ENCODE measurements around the gene CLBA1. TPM values are rescaled to one million over a fixed set of nuclear protein-coding genes. Genes with fewer than 3 reads are reported as not detected.
A peak's percentile ranks its signal among the peaks of the same experiment; 100 is the strongest.

The CLBA1 gene
- total RNA-seq, 3 donors from 2014 or later = 6.0 to 8.4 (median 6.9) TPM

DNA sequence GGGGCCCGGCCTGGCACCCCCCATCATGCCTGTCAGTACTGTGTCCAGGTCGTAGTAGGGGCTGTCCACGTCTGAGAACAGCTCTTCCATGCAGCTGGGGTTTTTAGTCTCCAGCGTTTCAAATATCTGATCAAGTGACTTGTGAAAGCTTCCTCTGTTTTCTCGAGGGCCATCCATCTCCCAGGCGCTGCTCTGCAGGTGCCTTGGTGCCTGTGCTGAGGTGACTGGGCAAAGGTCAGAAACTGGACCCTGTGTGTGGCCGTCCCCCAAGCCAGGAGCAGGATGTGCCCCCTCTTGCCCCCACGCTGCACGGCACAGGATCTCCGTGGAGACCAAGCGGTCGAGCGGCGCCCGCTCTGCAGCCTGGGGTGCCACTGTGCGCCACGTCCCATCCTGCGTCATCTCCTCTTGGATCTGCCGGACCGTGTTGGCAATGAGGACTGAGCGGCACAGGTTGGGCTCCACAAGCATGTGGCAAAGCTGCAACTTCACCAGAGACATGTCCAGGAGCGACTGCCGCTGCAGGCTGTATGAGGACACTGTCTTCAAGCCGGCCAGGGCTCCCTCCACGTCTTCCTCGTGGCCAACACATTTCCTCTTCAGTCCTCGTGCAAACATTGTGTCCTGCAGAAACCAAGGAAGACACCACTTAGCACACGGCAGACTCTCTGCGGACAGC, 25.9 kb downstream of the CLBA1 start:
- intact Hi-C loops (cut with DNase I, micrococcal nuclease) = no loop called here
- Histone ChIP-seq H3K9me3 (no peaks in the 10 kb centered on the region), H3K36me3 (ENCODE audit: low read depth) (no peaks in the 10 kb centered on the region), H3K4me1 (ENCODE audit: low read depth) (peaks cover 5% of the 10 kb centered on the region), H3K4me3 (no peak overlapping the region)
- ATAC-seq (no peak), DNase-seq (peak in 1 of 3 donors; percentile 24)
- TF ChIP-seq, protein P1, sequence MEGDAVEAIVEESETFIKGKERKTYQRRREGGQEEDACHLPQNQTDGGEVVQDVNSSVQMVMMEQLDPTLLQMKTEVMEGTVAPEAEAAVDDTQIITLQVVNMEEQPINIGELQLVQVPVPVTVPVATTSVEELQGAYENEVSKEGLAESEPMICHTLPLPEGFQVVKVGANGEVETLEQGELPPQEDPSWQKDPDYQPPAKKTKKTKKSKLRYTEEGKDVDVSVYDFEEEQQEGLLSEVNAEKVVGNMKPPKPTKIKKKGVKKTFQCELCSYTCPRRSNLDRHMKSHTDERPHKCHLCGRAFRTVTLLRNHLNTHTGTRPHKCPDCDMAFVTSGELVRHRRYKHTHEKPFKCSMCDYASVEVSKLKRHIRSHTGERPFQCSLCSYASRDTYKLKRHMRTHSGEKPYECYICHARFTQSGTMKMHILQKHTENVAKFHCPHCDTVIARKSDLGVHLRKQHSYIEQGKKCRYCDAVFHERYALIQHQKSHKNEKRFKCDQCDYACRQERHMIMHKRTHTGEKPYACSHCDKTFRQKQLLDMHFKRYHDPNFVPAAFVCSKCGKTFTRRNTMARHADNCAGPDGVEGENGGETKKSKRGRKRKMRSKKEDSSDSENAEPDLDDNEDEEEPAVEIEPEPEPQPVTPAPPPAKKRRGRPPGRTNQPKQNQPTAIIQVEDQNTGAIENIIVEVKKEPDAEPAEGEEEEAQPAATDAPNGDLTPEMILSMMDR (IDR thresholded peaks at IDR 0.05) = no peak

DNA sequence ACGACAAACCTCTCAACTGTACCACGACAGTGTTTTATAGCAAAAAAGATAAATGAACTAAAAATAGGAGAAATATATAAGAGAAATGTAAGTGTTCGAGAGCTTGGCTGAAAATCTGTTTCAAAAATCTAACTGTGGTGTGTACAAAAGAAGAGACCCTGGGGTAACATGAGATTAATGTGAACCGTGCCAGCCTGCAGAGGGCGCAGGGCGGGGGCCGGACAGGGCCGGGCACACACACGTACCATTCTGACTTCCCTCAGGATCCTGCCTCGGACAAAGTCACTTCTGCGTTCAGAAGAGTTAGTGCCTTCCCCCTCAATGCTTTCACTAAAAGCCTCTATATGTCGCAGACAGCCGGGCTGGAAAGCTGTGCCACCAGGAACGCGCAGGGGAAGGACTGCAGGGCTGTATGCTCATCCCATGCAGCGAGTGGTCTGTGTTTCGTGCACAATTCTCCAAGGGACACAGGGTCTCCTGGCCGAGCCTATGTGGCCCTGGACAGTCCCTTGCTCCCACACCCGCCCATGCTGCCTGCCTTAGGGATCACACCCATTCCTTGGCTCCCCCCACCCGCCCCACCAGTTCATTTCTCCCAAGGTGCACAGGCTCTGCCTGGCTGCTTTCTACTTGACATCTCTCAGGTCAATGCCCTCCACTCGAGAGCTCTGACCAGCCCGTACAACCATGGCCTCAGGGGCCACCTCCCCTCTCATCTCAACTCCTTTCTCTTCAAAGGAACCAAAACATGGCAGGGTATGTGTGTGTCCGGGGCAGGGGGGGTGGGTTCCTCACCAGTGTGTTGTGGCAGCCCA, 26.8 kb downstream of the CLBA1 start:
- ATAC-seq = peak; percentile 67
- Histone ChIP-seq H3K36me3 (ENCODE audit: low read depth) (no peaks in the 10 kb centered on the region), H3K4me3 (no peak overlapping the region), H3K4me1 (ENCODE audit: low read depth) (peaks cover 6% of the 10 kb centered on the region), H3K9me3 (no peaks in the 10 kb centered on the region)
- TF ChIP-seq, protein P1 (IDR thresholded peaks at IDR 0.05) = no peak
- peak in 2 of 3 donors; percentile 47 to 54 for DNase-seq
- intact Hi-C loops (cut with DNase I, micrococcal nuclease) = no loop called here

DNA sequence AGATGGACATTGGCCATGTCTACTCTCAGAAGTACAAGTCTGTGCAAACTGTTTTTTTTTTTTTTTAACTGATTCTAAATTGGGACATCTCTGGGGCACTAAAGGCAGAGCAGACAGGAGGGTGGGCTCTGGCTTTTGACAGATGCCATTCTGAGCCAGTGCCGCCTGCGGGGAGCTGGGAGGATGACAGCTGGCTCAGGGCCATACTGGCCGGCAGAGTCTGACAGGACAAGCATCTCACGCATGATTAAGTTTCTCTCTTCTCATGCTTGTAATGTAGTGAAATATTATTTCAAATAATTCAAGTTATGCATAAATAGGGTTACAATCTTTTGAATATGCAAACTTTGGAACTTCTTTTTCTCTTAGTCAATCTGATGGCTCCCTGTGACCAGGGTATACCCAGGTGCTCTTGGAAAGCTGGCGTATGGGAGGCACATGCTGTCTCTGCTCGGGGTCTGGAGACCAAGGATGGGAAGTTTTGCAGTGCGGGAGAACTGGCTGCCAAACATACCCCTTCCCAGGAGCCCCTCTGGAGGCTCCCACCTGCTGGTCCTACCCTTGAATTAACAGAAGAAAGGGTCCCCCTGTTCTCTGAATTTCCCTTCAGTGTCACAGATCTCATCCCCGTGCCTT, 27.7 kb downstream of the CLBA1 start:
- Histone ChIP-seq H3K9me3 (no peaks in the 10 kb centered on the region), H3K4me1 (ENCODE audit: low read depth) (peaks cover 6% of the 10 kb centered on the region), H3K36me3 (ENCODE audit: low read depth) (no peaks in the 10 kb centered on the region), H3K4me3 (no peak overlapping the region)
- DNase-seq = no peak
- intact Hi-C loops (cut with DNase I, micrococcal nuclease) = no loop called here
- no peak for ATAC-seq
- TF ChIP-seq, protein P1 (IDR thresholded peaks at IDR 0.05) = no peak

DNA sequence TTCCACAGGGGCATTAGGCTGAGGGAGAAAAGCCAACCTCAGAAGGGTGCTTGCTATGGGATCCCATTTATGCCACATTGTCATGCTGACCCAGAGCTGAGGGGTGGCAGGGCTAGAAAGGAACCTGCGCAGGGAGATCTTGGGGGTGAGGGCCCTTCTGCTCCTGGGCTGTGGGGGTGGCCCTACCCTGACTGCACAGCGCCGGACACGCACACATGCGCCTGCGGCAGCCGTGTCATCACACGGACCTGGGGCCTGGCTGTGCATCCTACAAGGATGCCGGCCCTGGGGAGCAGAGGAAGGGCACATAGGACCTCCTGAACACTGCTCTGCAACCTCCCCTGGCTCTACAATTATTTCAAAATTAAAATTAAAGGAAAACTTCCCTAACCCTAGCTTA, 28.4 kb downstream of the CLBA1 start:
- intact Hi-C loops (cut with DNase I, micrococcal nuclease) = no loop called here
- H3K36me3 ChIP-seq (ENCODE audit: low read depth) = no peaks in the 10 kb centered on the region
- ATAC-seq (no peak), DNase-seq (no peak)
- peaks cover 9% of the 10 kb centered on the region for H3K4me1 ChIP-seq (ENCODE audit: low read depth)
- H3K9me3 ChIP-seq = no peaks in the 10 kb centered on the region
- TF ChIP-seq, protein P1 (IDR thresholded peaks at IDR 0.05) = no peak
- H3K4me3 ChIP-seq = no peak overlapping the region

DNA sequence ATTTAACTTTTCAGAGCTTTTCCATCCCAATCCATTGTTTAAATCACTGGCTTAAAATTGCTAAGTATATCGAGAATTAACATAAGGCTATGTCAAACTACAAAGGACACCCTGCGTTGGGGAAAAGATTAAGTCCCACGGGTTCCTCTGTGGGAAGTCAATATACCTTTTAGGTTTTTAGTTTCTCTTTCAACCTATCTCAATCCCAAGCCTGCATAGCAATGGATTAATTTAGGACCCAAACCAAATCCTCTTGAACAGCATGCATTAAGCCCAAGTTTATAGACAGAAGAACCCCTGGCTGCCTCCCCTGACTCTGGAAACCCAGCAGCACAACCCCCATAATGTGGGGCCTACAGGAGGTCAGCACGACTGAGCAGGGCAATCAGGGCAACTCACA, 29.0 kb downstream of the CLBA1 start:
- H3K4me1 ChIP-seq (ENCODE audit: low read depth) = peaks cover 15% of the 10 kb centered on the region
- no peak overlapping the region for H3K4me3 ChIP-seq
- no peaks in the 10 kb centered on the region for H3K36me3 ChIP-seq (ENCODE audit: low read depth)
- TF ChIP-seq, protein P1 (IDR thresholded peaks at IDR 0.05) = no peak
- no peak for ATAC-seq
- intact Hi-C loops (cut with DNase I, micrococcal nuclease) = no loop called here
- no peaks in the 10 kb centered on the region for H3K9me3 ChIP-seq
- DNase-seq = no peak

Measured in mucosa of descending colon (tissue), 3 donors.